CD4-positive, alpha-beta T cell (primary cell): ENCODE measurements around the gene BCL3. TPM values are rescaled to one million over a fixed set of nuclear protein-coding genes. Genes with fewer than 3 reads are reported as not detected.

ENCODE experiments used
- ATAC-seq: fragments of 200-7000 bp; cut with Tn5 transposase; one replicate; pipeline ENCODE4 v1.10.0; 2022; ENCODE audit warnings: mild to moderate bottlenecking; ENCODE audit not compliant: poor library complexity
- CTCF ChIA-PET: fragments of 350-600 bp; sonication (Branson Sonifier 250); formaldehyde crosslinking; loops from one replicate; lab custom pipeline; 2021; ENCODE audit warnings: antibody characterized with exemption, inconsistent platforms; lab: Charles Lee
- POLR2A ChIA-PET: fragments of 350-600 bp; sonication (Branson Sonifier 250); formaldehyde crosslinking; loops from one replicate; lab custom pipeline; 2021; ENCODE audit warnings: antibody characterized with exemption, inconsistent platforms; lab: Charles Lee
- DNase-seq, 14 experiments: peaks; one replicate each; pipeline ENCODE4 v3.0.0-alpha.2; 2013 to 2020; ENCODE audit warnings: mixed read lengths in 2 of 14
- H3K27ac ChIP-seq, 2 donors: one replicate each; pipeline versions ENCODE4 v1.5.1 to v1.7.0; 2013; ENCODE audit warnings: low read length in 2 of 2, low read depth in 1 of 2, mild to moderate bottlenecking in 1 of 2
- H3K27me3 ChIP-seq, 2 experiments: 1 replicate in 1 of 2; 2 replicates in 1 of 2; pipeline versions ENCODE4 v1.6.1 to v1.7.0; 2013; ENCODE audit warnings: low read length in 2 of 2, control low read depth in 1 of 2, mild to moderate bottlenecking in 1 of 2, moderate library complexity in 1 of 2; ENCODE audit not compliant: insufficient read depth in 2 of 2, control insufficient read depth in 1 of 2
- H3K36me3 ChIP-seq: one replicate; pipeline ENCODE4 v1.6.1; 2013; ENCODE audit warnings: low read length, control low read depth; ENCODE audit not compliant: insufficient read depth
- H3K4me1 ChIP-seq: one replicate; pipeline ENCODE4 v1.6.1; 2013; ENCODE audit warnings: low read length, control low read depth; ENCODE audit not compliant: insufficient read depth
- H3K4me3 ChIP-seq: one replicate; pipeline ENCODE4 v1.5.1; 2013; ENCODE audit warnings: mild to moderate bottlenecking, low read length, moderate library complexity
- H3K9me3 ChIP-seq, 2 experiments: 1 replicate in 1 of 2; 2 replicates in 1 of 2; pipeline versions ENCODE4 v1.6.1 to v1.7.0; 2013; ENCODE audit warnings: low read length in 2 of 2, mild to moderate bottlenecking in 2 of 2, control low read depth in 1 of 2, moderate library complexity in 1 of 2; ENCODE audit not compliant: control insufficient read depth in 1 of 2, insufficient read depth in 1 of 2
- H3K27ac Mint-ChIP-seq: one replicate; pipeline ENCODE4 v1.8.0; 2020; ENCODE audit warnings: mixed read lengths
- H3K27me3 Mint-ChIP-seq: one replicate; pipeline ENCODE4 v1.8.0; 2021; ENCODE audit warnings: mixed read lengths
- H3K36me3 Mint-ChIP-seq: one replicate; pipeline ENCODE4 v1.8.0; 2021; ENCODE audit warnings: low read depth, mixed read lengths
- H3K4me1 Mint-ChIP-seq: one replicate; pipeline ENCODE4 v1.8.0; 2021; ENCODE audit warnings: low read depth, mixed read lengths
- H3K4me3 Mint-ChIP-seq: one replicate; pipeline ENCODE4 v1.8.0; 2020; ENCODE audit warnings: mild to moderate bottlenecking, mixed read lengths
- H3K9me3 Mint-ChIP-seq: one replicate; pipeline ENCODE4 v1.8.0; 2020; ENCODE audit warnings: mixed read lengths
- CTCF ChIP-seq: fragments of 200-600 bp; IDR thresholded peaks from one replicate; pipeline ENCODE4 v1.8.0; 2022; ENCODE audit warnings: antibody characterized with exemption, mild to moderate bottlenecking
- intact Hi-C, 2 experiments: fragments of 100-400 bp; cut with DNase I in 1 of 2; cut with micrococcal nuclease in 1 of 2; formaldehyde crosslinking; loops; one replicate each; pipeline versions ENCODE4 v1.15.1 to v1.9.0; 2023 to 2025; cut with DNase I, micrococcal nuclease
- total RNA-seq, 174 experiments: library from RNA in 2 of 174; stranded (reverse) in 2 of 174; gene quantifications; one replicate each; pipeline ENCODE4 v1.2.3 and lab custom pipeline; 2021 to 2026

Gene BCL3
- total RNA-seq, 2 experiments from 2014 or later: 90.9 to 97.1 TPM

- H3K27me3 Mint-ChIP-seq: no peaks in the 10 kb centered on the region
- ATAC-seq (no peak), DNase-seq (no peak)
- no peak for TF ChIP-seq CTCF
- H3K36me3 Mint-ChIP-seq: no peaks in the 10 kb centered on the region
- H3K27ac Mint-ChIP-seq: no peak overlapping the region
- Histone ChIP-seq H3K27me3 (no peaks in the 10 kb centered on the region), H3K4me1 (no peaks in the 10 kb centered on the region), H3K27ac (no peak overlapping the region), H3K4me3 (no peak overlapping the region), H3K36me3 (no peaks in the 10 kb centered on the region), H3K9me3 (no peaks in the 10 kb centered on the region)
- H3K4me3 Mint-ChIP-seq: no peak overlapping the region
- CTCF ChIA-PET: interaction anchor here (1.8 kb wide), 1 partner anchor 19 kb away, joined by 5 read pairs; no protein-coding TSS in a partner anchor
- intact Hi-C loops: no loop called here
- POLR2A ChIA-PET: no interaction called here
- no peaks in the 10 kb centered on the region for H3K9me3 Mint-ChIP-seq
- no peaks in the 10 kb centered on the region for H3K4me1 Mint-ChIP-seq
Measured at GRCh38 chr19:44705502-44706010, 43.0 kb upstream of the BCL3 start.

GRCh38 chr19:44706506-44707236, 41.8 kb upstream of the BCL3 start:
- no peaks in the 10 kb centered on the region for H3K27me3 Mint-ChIP-seq
- no peaks in the 10 kb centered on the region for H3K36me3 ChIP-seq
- ChIA-PET CTCF (interaction anchor here (1.8 kb wide), 1 partner anchor 17 kb away, joined by 5 read pairs; no protein-coding TSS in a partner anchor), POLR2A (no interaction called here)
- no peak for ATAC-seq
- no peak for DNase-seq
- no peak overlapping the region for H3K27ac ChIP-seq
- intact Hi-C loops: no loop called here
- H3K4me1 ChIP-seq: no peaks in the 10 kb centered on the region
- no peaks in the 10 kb centered on the region for H3K36me3 Mint-ChIP-seq
- H3K4me1 Mint-ChIP-seq: no peaks in the 10 kb centered on the region
- TF ChIP-seq CTCF: no peak
- no peaks in the 10 kb centered on the region for H3K9me3 ChIP-seq
- H3K27me3 ChIP-seq: no peaks in the 10 kb centered on the region
- no peaks in the 10 kb centered on the region for H3K9me3 Mint-ChIP-seq
- no peak overlapping the region for H3K27ac Mint-ChIP-seq
- no peak overlapping the region for H3K4me3 ChIP-seq
- no peak overlapping the region for H3K4me3 Mint-ChIP-seq

- Histone ChIP-seq H3K9me3 (no peaks in the 10 kb centered on the region), H3K36me3 (no peaks in the 10 kb centered on the region), H3K4me3 (no peak overlapping the region), H3K4me1 (no peaks in the 10 kb centered on the region), H3K27ac (no peak overlapping the region), H3K27me3 (no peaks in the 10 kb centered on the region)
- no peak for TF ChIP-seq CTCF
- H3K9me3 Mint-ChIP-seq: no peaks in the 10 kb centered on the region
- ChIA-PET POLR2A (no interaction called here), CTCF (no interaction called here)
- no peaks in the 10 kb centered on the region for H3K36me3 Mint-ChIP-seq
- H3K4me3 Mint-ChIP-seq: no peak overlapping the region
- H3K27me3 Mint-ChIP-seq: no peaks in the 10 kb centered on the region
- DNase-seq (no peak), ATAC-seq (no peak)
- H3K27ac Mint-ChIP-seq: no peak overlapping the region
- no peaks in the 10 kb centered on the region for H3K4me1 Mint-ChIP-seq
- intact Hi-C loops: no loop called here
Measured at GRCh38 chr19:44707794-44708193, 40.7 kb upstream of the BCL3 start.
